ENCODE results near the gene ACP2. TPM values are rescaled to one million over a fixed set of nuclear protein-coding genes. Genes with fewer than 3 reads are reported as not detected.

The ACP2 gene
- total RNA-seq, 1 donor from 2014 or later, result 29.0 TPM

DNA sequence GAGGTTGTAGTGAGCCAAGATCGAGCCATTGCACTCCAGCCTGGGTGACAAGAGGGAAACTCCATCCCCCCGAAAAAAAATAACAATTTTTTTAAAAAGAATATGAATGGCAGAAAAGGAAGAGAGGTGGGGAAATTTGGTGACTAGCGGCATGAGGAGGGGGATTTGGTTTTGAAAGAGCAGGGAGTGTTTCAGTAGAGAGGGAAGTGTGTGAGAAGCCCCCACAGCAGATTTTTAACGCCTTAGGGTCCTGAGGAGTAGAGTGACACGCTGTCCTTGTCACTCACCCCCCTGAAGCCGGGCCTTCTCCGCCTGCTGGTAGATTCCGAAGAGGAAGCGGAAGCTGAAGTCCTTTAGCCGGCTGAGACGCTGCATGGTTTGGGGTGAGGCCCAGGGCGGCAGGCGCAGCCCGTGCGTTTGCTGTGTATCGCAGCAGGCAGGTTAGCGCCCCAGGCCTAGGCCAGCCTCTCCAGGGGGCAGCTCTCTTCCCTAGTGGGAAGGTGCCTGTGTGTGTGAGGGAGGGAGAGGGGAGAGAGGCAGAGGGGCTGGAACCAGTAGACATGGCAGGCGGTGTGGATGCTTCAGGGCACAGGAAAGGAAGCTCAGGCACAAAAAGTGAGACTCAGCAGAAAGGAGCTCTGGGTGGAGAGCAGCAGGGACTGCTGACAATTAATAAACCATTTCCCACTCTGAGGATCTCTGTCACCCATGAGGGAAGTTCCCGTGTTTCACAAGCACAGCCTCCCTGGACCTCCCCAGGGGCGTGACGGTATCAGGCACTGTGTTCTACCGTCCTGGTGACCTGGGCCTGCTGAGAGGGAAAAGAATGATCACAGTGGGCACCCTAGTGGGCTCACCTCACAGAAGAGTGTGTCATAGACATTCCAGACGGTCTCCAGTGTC, 3.9 kb downstream of the ACP2 start:
- intact Hi-C loops (cut with micrococcal nuclease), result no loop called here

GRCh38 chr11:47243454-47243853, 5.2 kb downstream of the ACP2 start:
- intact Hi-C loops (cut with micrococcal nuclease), result no loop called here

GRCh38 chr11:47242596-47243192, 5.9 kb downstream of the ACP2 start:
- intact Hi-C loops (cut with micrococcal nuclease), result no loop called here

DNA sequence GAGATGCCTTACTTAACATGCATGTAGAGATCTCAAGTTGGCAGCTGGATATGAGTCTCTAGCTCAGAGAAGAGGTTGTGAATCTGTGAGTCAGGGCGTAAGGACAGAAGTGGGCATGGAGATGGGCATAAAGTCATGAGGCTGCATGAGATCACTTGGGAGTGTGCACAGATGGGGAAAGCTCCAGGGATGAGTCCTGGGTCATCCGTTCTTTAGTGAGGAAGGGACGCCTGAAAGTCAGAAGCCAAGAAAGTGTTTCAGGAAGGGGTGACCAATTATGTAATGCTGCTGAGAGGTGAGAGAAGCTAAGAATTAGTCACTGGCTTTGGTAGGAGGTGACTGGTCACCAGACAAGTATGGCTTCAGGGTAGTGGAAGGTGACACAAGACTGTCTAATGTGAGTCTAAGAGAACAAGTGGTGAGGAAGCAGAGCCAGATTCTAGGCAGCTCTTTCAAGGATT, 6.7 kb downstream of the ACP2 start:
- intact Hi-C loops (cut with micrococcal nuclease), result no loop called here

DNA sequence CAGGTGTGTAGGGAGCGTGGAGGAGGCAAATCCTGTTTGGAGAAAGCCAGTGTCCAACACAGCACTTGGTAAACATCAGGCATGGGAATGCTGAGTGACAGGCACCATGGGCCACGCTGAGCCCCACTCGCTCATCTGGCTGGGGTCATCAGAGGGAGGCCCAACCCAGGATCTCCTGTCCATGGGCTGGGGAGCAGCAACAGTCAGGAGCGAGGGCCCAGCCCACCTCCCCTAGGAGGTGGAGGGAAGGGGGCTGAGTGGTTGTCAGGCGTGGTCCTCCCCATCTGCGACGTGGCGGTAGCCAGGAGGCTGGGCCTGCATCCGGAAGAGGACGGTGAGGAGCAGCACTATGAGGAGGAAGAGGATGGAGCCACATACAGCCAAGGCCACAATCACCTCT, 8.8 kb downstream of the ACP2 start:
- intact Hi-C loops (cut with micrococcal nuclease), result no loop called here

DNA sequence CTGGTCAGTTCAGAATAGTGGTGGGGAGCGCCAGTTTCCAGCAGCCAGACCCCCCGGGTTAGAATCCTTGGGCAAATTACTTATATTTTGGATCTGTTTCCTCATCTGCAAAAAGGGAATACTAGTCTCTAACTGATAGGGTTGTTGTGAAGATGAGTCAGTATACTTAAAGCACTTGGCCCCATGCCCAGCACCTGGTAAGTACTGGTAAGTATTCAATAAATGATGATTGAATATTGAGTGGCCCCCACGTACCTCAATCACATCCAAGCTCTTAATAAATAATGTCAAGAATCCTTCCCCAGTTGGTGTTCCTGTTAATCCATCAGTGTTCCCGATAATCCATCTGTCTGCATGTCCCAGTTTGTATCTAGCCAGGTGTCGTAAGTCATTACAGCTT, 12.1 kb downstream of the ACP2 start:
- intact Hi-C loops (cut with micrococcal nuclease), result no loop called here

GRCh38 chr11:47235163-47235562, 13.5 kb downstream of the ACP2 start:
- intact Hi-C loops (cut with micrococcal nuclease), result loop anchor here (1.0 kb wide), 1 partner anchor 19 kb away; no protein-coding TSS in a partner anchor

DNA sequence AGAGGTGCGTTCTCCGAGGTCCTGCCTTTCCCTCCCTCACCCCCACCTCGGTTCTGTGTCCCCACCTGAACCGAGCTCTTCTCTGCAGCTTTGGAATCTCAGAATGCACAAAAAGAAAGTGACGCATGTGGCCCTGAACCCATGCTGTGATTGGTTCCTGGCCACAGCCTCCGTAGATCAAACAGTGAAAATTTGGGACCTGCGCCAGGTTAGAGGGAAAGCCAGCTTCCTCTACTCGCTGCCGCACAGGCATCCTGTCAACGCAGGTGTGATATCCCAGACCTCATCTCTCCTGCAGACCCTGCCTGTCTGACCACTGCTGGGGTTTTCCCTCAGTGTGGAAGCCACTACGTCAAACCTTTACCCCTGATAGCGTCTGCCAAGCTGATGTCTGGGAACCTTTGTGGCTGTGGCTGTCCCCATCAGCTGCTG, 13.9 kb downstream of the ACP2 start:
- intact Hi-C loops (cut with micrococcal nuclease), result loop anchor here (1.0 kb wide), 1 partner anchor 18 kb away; no protein-coding TSS in a partner anchor

DNA sequence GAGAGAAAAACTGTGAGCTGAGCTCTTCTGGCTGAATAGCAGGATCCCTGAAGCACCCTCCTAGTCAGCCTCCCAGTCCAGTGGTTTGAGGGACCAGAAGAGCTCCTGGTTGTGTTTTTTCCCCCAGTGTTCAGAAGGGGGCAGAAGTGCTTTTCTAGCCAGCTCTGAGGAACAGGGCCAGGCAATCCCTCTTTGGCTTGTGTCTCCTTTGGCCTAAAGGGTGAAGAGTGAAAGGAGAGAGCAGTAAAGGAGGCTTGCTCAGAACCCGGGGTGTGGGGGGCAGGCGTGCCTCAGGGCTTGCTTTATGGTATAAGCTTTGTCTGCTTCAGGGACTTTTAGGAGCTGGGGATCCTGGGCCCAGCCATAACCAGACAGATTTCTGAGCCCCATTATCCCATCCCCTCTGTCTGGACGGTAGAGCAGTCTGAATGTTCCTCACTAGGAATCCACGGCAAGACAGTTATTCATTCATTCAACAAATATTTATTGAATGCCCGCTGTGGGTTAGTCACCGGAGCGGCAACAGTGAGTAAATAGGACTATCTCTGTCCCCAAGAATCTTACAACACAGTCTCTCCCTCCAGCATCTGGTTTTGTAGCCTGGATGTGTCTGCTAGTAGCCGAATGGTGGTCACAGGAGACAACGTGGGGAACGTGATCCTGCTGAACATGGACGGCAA, 14.5 kb downstream of the ACP2 start:
- intact Hi-C loops (cut with micrococcal nuclease), result no loop called here

DNA sequence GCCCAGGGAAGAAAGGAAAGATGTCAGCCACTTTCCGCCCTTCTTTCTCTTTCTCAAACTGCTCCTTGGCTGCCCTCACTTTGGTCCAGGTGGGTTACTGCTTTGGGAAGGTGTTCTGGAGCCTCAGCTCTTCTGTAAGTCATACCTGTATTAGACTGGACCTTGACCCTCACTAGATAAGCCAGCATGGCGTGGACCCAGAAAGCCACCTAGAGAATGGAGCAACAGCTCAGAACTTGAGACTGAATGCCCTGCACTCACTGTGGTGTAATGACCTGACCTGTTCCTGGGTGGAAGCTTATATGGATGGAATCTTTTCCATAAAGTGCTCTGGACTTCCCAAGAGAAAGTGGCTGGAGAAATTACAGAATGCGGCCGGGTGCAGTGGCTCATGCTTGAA, 15.6 kb downstream of the ACP2 start:
- intact Hi-C loops (cut with micrococcal nuclease), result no loop called here

- intact Hi-C loops (cut with micrococcal nuclease), result no loop called here
Measured at GRCh38 chr11:47229161-47229560, 19.5 kb downstream of the ACP2 start.

- intact Hi-C loops (cut with micrococcal nuclease), result loop anchor here (1.0 kb wide), 1 partner anchor 9 kb away; no protein-coding TSS in a partner anchor
Measured at GRCh38 chr11:47225552-47226400, 22.8 kb downstream of the ACP2 start.

DNA sequence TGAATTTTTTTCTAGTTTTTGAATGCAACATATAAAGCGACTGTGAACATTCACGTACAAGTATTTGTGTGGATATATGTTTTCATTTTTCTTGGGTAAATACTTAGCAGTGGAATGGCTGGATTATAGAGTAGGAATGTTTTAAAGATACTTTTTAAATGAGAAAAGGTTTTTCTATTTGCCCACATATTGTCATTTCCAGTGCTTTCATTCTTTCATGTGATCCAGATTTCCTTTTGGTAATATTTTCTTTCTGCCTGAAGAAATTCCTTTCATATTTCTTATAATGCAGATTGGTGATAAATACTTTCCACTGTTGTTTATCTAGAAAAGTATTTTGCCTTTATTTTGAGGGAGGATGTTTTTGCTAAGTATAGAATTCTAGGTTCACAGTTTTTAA, 25.9 kb downstream of the ACP2 start:
- intact Hi-C loops (cut with micrococcal nuclease), result no loop called here

- intact Hi-C loops (cut with micrococcal nuclease), result no loop called here
Measured at GRCh38 chr11:47220401-47220821, 28.2 kb downstream of the ACP2 start.

DNA sequence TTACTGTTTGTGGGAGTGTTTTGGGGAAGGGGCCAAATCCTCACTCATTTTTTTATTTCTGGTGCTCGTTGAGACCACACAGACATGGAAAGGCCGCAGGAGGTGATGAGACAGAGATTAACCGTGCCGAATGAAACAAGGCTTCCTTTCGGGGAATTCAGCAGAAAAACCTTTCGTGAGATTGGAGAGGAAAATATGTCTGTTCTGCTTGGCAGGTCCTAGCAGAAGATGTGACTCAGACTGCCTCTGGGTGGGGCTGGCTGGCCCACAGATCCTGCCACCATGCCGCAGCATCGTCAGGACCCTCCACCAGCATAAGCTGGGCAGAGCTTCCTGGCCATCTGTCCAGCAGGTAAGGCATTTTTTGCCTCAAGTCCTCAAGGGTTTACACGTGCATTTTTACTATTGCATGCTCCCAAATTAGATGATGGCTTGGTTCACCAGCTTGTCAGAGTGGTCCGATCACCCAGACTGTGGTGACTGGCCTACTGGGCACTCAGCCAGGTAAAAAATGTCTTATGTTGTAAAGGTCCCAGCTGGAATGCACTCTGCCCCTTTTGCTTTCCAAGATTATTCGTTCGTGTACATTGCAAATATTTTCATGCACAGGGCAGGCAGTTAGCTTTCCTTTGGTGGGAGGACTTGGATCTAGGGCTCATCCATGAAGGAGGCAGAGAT, 32.4 kb downstream of the ACP2 start:
- intact Hi-C loops (cut with micrococcal nuclease), result loop anchor here (1.0 to 5.0 kb wide), 6 partner anchors 9 to 361 kb away; partner anchors contain the start of genes ACP2, KBTBD4, NDUFS3 and PSMC3

DNA sequence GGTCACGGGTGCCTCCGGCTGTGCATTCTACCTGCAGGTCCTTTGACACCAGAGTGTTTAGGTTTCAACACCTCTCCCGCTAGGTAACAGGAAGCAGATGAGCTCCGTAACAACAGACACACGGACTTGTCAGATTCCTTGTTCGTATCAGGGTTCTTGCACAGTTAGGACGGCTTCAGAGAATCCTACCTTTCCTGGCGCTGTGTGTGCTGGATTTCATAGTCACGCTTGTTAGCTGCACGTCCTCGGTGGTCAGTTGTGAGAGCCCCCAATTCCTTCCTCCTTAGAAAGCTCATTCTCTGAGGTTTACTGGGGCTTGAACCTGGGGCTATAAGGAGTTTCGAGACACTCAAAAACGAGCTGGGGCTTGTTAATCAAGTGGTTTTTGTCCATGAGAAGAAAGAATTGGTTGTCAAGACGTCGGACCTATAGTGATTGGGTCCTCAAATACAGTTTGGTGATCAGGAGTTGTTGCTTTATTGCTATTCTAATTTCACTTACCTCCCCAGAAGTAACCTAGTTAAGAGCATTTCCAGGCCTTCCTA, 33.2 kb downstream of the ACP2 start:
- intact Hi-C loops (cut with micrococcal nuclease), result loop anchor here (2.0 to 5.0 kb wide), 4 partner anchors 337 to 551 kb away; partner anchors contain the start of genes CELF1, FNBP4, KBTBD4 and MTCH2

GRCh38 chr11:47213950-47214565, 34.6 kb downstream of the ACP2 start:
- intact Hi-C loops (cut with micrococcal nuclease), result loop anchor here (1.0 to 2.0 kb wide), 6 partner anchors 28 to 553 kb away; partner anchors contain the start of genes ARFGAP2, CELF1, FNBP4 and MTCH2

- intact Hi-C loops (cut with micrococcal nuclease), result no loop called here
Measured at GRCh38 chr11:47212938-47213337, 35.7 kb downstream of the ACP2 start.

DNA sequence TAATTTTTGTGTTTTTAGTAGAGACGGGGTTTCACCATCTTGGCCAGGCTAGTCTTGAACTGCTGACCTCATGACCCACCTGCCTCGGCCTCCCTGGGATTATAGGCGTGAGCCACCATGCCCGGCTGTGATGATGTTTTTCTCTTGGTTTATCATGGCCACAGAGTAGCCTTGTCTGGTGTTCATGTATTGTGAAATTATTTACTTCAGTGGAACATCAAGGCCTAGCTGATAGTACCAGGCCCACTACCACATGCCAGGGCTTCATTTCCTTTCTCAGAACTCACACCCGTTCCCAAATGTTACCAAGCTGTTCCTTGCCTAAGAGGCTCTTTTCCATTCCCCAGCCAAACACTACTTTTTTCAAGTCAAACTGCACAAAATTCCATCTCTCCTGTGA, 40.0 kb downstream of the ACP2 start:
- intact Hi-C loops (cut with micrococcal nuclease), result no loop called here

Measured in T-helper 2 cell treated with Interferon-gamma antibody and Interleukin-4, amounts not matched to agents 100 ng/mL and 5 ng/mL, for 36 hours (primary cell).